GM12875 (cell line): ENCODE measurements around the gene IZUMO4.

Experiments used
- H3K4me3 ChIP-seq: one replicate; pipeline ENCODE4 v1.5.1; 2011; ENCODE audit warnings: low read depth, low read length, control low read depth
- TF ChIP-seq, protein P1 (sequence below): IDR thresholded peaks from 2 replicates; pipeline ENCODE4 v1.5.1; 2011; ENCODE audit warnings: low read depth, mild to moderate bottlenecking, control low read depth, inconsistent platforms, low read length, moderate library complexity, borderline replicate concordance; ENCODE audit not compliant: insufficient read depth

The IZUMO4 gene

DNA sequence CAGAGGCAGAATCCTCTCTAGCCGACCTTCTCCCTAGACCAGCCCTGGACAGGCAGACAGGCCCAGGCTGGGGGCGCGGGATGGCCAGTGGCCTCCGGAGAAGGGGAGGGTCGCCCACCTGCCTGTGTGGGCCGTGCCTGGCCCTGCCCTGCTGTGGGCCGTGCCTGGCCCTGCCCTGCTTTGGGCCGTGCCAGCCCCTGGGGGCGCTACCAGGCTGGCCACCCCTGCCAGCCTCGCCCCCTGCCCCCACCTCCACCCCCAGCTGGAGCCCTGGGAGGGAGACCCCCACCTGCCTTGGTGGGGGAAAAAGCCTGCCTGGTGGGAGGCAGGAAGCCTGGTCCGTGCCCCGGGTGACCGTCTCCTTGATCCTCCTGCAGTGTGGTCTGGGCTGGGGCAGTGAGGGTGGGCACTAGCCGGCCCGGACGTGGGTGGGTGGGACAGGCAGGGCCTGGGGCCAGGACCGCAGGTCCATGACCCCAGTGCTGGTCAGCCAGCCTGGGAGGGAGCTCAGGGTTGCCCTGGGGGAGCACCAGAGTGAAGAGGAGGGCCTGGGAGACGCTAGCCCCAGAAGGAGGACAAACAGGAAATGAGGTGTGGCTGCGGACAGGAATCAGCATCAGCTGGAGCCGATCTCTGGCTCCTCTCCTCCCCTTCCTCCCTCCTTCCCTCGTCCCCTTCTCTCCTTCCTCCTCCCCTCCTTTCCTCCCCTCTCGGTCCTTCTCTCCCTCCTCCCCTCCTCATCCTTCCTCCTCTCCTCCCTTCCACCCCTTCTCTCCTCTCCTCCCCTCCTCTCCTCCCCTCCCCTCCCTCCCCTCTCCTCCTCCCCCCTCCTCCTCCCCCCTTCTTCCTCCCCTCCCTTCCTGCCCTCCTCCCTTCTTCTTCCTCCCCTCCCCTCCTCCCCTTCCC is 40.5 kb upstream of the IZUMO4 start:
- TF ChIP-seq, protein P1, sequence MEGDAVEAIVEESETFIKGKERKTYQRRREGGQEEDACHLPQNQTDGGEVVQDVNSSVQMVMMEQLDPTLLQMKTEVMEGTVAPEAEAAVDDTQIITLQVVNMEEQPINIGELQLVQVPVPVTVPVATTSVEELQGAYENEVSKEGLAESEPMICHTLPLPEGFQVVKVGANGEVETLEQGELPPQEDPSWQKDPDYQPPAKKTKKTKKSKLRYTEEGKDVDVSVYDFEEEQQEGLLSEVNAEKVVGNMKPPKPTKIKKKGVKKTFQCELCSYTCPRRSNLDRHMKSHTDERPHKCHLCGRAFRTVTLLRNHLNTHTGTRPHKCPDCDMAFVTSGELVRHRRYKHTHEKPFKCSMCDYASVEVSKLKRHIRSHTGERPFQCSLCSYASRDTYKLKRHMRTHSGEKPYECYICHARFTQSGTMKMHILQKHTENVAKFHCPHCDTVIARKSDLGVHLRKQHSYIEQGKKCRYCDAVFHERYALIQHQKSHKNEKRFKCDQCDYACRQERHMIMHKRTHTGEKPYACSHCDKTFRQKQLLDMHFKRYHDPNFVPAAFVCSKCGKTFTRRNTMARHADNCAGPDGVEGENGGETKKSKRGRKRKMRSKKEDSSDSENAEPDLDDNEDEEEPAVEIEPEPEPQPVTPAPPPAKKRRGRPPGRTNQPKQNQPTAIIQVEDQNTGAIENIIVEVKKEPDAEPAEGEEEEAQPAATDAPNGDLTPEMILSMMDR: 0 out of 2 replicates have a peak, but pooled peaks have one; percentile 13
- H3K4me3 ChIP-seq: peak overlapping the region; percentile 40

DNA sequence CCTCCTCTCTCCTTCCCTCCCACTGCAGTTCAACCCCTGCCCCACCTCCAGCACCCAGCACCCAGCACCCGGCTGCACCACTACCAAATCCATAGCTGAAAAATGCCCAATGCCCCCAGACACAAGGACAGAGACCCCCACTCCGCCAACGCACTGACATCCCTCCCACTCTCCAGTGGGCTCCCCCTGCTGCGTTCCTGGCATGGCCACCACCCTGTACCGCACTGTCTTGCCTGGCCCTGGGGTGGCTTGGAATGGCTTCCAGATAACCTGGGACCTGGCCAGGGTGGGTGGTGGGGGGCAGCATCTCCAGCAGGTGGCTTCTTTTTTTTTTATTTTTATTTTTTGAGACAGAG is 39.9 kb upstream of the IZUMO4 start:
- no peak overlapping the region for H3K4me3 ChIP-seq
- TF ChIP-seq, protein P1: no peak

DNA sequence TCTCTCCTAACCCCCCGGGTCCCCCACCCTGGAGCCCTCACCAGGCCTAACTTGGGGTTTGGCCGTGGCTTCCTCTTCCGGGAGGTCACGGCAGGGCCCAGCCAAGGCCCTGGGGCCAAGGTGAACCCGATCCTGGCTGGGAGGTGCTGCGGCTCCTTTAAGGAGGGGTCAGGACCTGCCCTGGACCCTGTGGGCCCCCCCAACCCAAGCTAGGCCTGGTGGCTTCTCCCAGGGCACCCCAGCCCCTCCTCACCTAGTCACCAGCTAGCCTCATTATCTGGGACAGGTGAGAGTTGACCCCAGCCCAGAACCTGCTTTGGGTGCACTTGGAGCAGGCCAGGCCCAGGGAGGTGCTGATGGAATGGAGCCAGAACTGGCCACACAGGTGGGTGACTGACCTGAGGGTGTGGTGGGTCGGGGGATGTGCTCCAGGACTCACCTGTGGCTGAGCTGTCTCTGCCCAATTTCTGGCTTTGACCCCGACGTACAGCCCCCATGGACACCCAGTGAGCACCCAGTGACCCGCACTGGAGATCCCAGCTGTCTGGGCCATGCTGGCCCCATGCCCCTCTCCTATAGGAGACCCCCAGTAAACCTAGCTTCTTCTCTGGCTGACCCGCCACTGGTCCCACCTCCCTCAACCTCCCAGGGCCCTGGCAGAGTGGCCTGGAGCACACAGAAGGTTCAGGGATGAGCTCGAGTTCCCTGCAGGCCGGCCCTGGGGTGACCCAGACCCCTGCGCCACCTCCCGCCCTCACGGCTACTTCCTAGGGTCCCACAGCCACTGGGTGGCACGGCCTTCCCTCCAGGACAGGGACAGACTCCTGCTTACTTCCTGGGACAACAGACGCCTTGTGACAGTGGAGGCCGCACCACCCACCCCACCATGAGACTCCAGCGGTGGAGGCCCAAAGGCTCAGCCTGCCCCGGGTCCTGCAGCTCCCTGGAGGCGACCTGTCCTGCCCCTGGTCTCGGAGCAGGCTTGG is 38.9 kb upstream of the IZUMO4 start:
- H3K4me3 ChIP-seq: no peak overlapping the region
- TF ChIP-seq, protein P1: no peak

DNA sequence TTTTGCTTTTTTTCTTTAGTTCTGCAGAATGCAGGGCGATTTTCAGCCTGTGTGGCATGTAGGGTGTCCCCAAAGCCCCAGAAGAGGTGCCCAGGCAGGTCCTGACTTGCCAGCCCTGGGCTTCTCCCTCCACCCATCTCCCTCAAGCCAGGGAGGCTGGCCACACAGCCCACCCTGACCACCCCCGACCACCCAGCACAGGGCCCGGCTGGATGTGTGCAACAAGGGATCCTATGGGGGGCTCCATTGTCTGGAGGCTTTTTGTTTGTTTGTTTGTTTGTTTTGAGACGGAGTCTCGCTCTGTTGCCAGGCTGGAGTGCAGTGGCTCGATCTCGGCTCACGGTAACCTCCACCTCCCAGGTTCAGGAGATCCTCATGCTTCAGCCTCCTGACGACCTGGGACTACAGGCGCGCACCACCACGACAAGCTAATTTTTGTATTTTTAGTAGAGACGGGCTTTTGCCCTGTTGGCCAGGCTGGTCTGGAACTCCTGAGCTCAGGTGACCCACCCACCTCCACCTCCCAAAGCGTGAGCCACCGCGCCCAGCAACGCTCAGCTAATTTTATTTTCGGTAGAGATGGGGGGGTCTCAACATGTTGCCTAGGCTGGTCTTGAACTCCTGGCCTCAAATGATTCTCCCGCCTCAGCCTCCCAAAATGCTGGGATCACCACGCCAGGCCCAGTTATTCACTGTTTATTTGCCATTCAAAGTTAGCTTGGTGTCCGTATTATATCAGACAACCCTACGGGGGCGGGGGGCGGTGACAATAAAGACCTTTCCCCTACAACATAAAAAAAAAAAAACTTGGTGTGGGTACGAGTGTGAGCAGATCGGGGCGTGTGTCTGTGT is 37.9 kb upstream of the IZUMO4 start:
- H3K4me3 ChIP-seq: no peak overlapping the region
- TF ChIP-seq, protein P1: no peak

DNA sequence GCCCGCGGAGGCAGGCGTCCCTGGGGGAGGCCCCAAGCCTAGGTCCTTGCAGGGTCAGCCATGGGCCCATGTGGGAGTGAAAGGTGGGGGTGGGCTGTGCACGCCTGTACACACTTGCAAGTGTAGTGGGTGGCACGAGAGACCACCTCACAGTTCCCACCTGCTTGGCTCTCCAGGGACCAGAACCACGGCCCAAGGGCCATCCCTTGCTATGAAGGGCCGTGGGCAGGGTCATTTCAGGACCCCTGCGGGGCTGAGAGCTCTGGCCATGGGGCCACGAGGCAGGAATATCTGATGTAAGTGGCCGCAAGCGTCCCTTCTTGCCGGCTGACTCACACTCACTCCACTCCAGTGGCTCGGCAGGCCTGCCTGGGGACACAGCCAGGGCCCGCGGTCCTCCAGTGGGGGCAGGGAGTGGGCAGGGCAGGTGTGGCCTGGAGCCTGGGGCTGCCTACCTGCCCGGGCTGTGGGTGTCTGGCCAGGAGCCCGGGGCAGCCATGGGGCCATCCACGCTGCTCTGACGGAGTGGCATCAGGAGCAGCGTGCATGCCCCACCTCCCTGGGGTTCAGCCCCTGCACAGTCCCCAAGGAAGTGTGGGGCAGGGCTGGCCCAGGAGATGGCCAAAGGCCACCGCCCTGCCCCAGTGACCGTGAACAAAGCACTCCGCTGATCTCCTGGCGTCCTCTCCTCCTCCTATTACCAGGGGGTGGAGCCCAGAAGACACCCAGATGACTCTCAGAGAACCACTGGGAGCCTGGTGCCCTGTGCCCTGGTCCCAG is 37.1 kb upstream of the IZUMO4 start:
- no peak overlapping the region for H3K4me3 ChIP-seq
- TF ChIP-seq, protein P1: no peak
